Epithelial cell of esophagus (primary cell): Measurements from ENCODE around the gene DICER1.

Experiments used
- DNase-seq: peaks from one replicate; pipeline ENCODE4 v3.0.0; 2010; ENCODE audit warnings: low read depth
- H3K4me3 ChIP-seq: 2 replicates; pipeline ENCODE4 v1.5.1; 2011; ENCODE audit warnings: mild to moderate bottlenecking, low read length, control low read depth
- TF ChIP-seq, protein P1 (sequence below): IDR thresholded peaks from 2 replicates; pipeline ENCODE4 v1.5.1; 2011; ENCODE audit warnings: low read depth, mild to moderate bottlenecking, low read length, control low read depth, inconsistent platforms; ENCODE audit not compliant: insufficient read depth; ENCODE audit errors: missing control alignments

The DICER1 gene

DNA sequence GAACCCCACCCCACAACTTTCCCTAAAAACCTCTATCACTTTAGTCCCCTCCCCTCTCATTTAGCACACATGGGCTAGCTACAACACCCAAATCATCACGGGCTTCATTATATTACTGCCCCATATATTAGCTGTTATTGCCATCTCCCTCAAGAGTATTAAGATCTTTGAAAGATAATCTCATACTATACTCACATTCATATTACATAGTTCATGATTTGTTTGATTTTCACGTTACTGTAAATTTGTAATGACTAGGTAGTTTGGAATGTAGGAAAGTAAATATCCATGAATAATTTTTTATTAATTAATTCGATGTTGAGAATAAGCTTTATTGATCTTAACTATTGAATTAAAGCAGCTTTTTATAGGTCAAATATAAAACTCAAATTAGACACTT, 7.9 kb downstream of the DICER1 start:
- TF ChIP-seq, protein P1, sequence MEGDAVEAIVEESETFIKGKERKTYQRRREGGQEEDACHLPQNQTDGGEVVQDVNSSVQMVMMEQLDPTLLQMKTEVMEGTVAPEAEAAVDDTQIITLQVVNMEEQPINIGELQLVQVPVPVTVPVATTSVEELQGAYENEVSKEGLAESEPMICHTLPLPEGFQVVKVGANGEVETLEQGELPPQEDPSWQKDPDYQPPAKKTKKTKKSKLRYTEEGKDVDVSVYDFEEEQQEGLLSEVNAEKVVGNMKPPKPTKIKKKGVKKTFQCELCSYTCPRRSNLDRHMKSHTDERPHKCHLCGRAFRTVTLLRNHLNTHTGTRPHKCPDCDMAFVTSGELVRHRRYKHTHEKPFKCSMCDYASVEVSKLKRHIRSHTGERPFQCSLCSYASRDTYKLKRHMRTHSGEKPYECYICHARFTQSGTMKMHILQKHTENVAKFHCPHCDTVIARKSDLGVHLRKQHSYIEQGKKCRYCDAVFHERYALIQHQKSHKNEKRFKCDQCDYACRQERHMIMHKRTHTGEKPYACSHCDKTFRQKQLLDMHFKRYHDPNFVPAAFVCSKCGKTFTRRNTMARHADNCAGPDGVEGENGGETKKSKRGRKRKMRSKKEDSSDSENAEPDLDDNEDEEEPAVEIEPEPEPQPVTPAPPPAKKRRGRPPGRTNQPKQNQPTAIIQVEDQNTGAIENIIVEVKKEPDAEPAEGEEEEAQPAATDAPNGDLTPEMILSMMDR: no peak
- no peak for DNase-seq
- no peak overlapping the region for H3K4me3 ChIP-seq

DNA sequence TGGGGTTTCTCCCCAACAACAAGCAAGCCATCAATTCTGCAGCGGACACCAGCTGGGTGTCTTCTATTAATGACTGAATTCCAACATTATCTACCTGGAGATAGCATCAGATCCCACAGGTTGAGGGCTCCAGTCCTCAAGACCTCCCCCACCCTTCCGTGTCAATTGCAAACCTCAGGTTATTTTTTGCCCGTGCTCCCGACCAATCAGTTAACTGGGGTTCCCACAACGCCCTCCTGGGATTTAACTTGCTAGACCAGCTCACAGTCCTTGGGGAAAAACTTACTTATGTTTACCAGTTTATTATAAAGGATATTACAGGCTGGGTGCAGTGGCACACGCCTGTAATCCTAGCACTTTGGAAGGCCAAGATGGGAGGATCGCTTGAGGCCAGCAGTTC, 9.7 kb downstream of the DICER1 start:
- H3K4me3 ChIP-seq: no peak overlapping the region
- TF ChIP-seq, protein P1: no peak
- DNase-seq: no peak

DNA sequence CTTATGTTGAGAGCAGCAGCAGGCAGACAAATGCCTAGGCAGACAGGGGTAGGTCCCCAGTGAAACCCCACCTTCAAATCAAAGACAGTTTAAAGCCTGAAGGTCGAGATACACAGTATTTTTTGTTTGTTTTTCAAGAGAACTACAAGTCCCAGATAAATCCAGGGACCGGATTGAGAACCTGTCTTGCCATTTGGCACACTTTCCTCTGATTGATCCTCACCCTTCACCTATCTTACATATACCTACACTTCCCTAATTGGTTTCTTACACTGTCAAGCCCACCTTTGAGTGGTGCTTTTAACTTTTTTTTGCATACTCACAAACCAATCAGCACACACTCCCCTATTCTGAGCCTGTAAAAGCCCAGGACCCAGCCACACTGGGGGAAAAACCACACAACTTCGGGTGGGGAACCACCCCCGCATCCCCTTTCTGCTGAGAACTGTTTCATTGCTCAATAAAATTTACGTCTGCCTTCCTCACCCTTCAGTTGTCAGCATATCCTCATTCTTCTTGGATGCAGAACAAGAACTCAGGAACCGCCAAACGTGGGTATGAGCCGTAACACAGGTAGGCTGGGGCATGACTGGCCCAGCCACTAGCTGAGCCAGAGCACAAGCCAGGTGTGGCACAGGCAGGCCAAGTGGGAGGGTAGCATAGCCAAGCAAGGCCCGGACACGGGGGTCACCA, 11.1 kb downstream of the DICER1 start:
- DNase-seq: peak; percentile 42
- TF ChIP-seq, protein P1: no peak
- no peak overlapping the region for H3K4me3 ChIP-seq

DNA sequence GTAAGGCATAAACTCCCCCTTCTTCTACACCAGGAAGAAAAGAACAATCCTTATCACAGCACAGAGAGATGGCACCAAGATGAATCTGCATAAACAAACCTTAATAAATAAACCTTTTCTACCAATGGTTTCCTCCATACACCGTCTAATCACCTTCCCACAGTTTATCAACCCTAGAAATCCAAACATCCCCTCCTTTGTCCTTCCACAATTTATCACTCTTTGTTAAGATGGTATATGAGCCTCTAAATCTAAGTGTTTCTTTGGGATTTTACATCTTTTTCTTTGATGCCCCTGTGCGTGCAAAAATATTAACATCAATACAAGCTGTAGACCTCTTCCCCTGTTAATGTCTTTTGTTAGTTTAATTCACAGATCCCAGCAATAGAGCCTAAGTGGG, 12.5 kb downstream of the DICER1 start:
- H3K4me3 ChIP-seq: no peak overlapping the region
- TF ChIP-seq, protein P1: no peak
- DNase-seq: no peak

DNA sequence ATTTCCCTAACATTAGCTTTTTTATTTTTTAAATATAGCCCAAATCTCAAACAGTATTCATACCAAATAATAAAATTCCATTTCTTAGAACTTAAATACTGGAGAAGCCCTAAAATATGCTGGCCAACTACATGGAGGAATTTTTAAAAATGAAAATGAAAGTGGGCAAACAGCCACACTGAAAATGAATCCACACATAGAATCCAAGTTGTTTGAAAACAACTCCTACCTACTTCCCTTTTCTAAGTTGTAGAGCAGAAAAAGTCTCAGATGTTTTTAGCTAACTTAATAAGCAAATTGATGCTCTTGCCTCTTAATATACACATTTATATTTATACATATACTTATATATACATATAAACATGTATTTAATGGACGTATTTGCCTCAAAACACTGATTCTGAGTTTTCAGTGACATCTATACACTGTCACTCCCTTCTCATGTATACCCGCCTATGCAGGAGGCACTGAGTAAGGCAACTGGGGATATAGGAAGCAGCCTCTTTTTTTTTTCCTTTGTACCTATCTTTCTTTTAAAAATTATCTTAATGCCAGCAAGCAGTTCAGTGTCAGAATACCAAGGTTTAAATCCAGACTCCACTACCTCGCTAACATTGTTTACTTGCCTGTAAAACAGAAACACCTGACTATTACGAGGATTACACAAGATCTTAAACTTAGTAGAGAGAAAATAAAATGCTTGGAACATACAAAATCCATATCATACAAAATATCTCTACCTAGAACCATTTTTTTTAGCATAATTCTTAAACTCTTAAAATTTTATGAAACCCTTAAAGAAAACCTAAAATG, 13.3 kb downstream of the DICER1 start:
- H3K4me3 ChIP-seq: no peak overlapping the region
- DNase-seq: no peak
- TF ChIP-seq, protein P1: no peak

DNA sequence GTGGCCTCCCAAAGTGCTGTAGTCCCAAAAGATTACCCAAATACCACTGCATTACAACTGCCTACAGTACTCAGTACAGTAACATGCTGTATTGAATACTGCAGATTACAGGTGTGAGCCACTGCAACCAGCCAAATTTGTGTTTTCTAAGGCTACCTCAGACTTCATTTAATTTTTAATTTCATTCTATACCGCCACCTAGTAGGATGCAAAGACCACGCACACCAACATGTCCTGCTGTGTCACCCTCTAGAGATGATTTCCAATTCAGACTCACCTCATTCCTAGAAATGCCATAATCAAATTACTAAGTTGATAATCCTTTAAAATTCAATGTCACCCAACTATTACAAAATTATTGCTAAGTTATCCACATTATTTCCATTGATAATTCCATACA, 15.1 kb downstream of the DICER1 start:
- H3K4me3 ChIP-seq: no peak overlapping the region
- no peak for DNase-seq
- TF ChIP-seq, protein P1: no peak

DNA sequence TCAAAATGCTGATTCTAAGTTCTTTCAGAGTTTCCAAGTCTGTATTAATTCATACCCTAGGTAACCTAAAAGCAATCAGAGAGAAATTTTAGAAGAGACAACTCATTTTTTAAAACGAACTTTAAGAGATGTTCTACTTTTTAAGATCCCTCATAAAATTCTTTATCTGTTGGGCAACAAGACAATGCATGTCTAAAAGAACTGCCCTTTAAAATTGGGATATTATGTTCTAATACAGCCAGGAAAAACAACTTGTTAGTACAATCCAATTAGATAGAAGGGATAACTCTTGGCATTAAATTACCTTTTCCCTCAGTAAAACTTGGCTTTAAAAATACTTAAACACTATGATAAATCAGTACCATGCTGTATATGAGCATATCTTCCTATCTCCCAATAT, 15.6 kb downstream of the DICER1 start:
- no peak for DNase-seq
- TF ChIP-seq, protein P1: no peak
- H3K4me3 ChIP-seq: no peak overlapping the region
